SJSA1 (cell line): ENCODE measurements around the gene SLC17A2. TPM values are rescaled to one million over a fixed set of nuclear protein-coding genes. Genes with fewer than 3 reads are reported as not detected.
A peak's percentile ranks its signal among the peaks of the same experiment; 100 is the strongest.

Experiments used
- DNase-seq, 2 experiments: peaks; one replicate each; pipeline ENCODE4 v3.0.0-alpha.2; 2015 to 2020; ENCODE audit warnings: low spot score in 2 of 2, low read depth in 1 of 2
- H3K27ac ChIP-seq: fragments of 250-450 bp; sonication (Bioruptor Pico); 2 replicates; pipeline ENCODE4 v1.5.1; 2020; ENCODE audit warnings: mild to moderate bottlenecking, moderate library complexity
- H3K27me3 ChIP-seq: fragments of 250-450 bp; sonication (Bioruptor Pico); replicated peaks from 2 replicates; pipeline ENCODE4 v1.5.1; 2020; ENCODE audit warnings: mild to moderate bottlenecking, moderate library complexity
- H3K36me3 ChIP-seq: fragments of 250-450 bp; sonication (Bioruptor Pico); 2 replicates; pipeline ENCODE4 v1.5.1; 2020; ENCODE audit warnings: mild to moderate bottlenecking
- H3K4me1 ChIP-seq: fragments of 250-450 bp; sonication (Bioruptor Pico); replicated peaks from 2 replicates; pipeline ENCODE4 v1.6.1; 2021; ENCODE audit warnings: mild to moderate bottlenecking
- H3K4me3 ChIP-seq: fragments of 250-450 bp; sonication (Bioruptor Pico); 2 replicates; pipeline ENCODE4 v1.5.1; 2020; ENCODE audit warnings: mild to moderate bottlenecking
- H3K9me3 ChIP-seq: fragments of 250-450 bp; sonication (Bioruptor Pico); replicated peaks from 2 replicates; pipeline ENCODE4 v1.5.1; 2020; ENCODE audit warnings: mild to moderate bottlenecking
- total RNA-seq: library from RNA; depleted of rRNA; stranded (reverse); fragments of >200 nt; shearing (Covaris generic); gene quantifications from 2 replicates; pipeline ENCODE4 v1.2.3, GENCODE V29; 2014

Gene SLC17A2
- total RNA-seq, 1 experiment from 2014 or later, result not detected

- Histone ChIP-seq H3K36me3 (no peaks in the 10 kb centered on the region), H3K9me3 (no peaks in the 10 kb centered on the region), H3K27ac (no peak overlapping the region), H3K27me3 (no peaks in the 10 kb centered on the region), H3K4me1 (no peaks in the 10 kb centered on the region), H3K4me3 (no peak overlapping the region)
- DNase-seq, result no peak
Observed at GRCh38 chr6:25899123-25899522, 31.4 kb downstream of the SLC17A2 start.

DNA sequence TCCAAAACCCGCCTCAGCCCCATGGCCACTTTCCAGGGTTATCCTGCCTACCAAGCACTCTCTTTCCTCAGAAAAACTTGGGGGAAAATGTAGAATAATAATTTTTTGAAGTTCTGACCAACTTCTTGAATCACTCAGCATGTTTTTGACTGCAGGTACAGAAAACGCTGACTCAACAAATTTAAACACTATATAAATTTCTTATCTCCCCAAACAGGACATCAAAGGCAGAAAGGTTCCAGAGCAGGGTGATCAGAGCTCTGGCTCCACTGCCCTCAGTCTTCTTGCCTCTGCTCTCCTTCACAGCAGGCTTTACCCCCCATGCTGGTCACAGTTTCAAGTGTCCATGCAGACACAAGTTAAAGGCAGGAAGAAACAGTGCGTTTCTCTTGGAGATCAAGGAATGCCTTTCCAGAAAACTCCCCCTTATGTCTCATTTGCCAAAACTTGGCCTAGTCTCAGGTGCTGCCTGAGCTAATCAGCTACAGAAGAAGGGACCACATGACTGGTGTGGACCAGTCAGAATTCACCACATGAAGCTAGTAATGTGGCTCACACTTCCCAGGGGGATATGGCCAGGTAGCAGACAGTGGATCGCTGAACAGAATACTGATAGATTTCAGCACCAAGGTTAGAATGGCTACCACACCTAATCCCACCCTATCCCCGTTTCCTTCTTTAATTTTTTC lies 32.1 kb downstream of the SLC17A2 start:
- no peak for DNase-seq
- Histone ChIP-seq H3K4me3 (no peak overlapping the region), H3K27ac (no peak overlapping the region), H3K36me3 (no peaks in the 10 kb centered on the region), H3K9me3 (no peaks in the 10 kb centered on the region), H3K27me3 (no peaks in the 10 kb centered on the region), H3K4me1 (no peaks in the 10 kb centered on the region)

GRCh38 chr6:25896252-25896651 lies 34.2 kb downstream of the SLC17A2 start:
- Histone ChIP-seq H3K9me3 (no peaks in the 10 kb centered on the region), H3K36me3 (no peaks in the 10 kb centered on the region), H3K27me3 (no peaks in the 10 kb centered on the region), H3K27ac (no peak overlapping the region), H3K4me1 (no peaks in the 10 kb centered on the region), H3K4me3 (no peak overlapping the region)
- no peak for DNase-seq

GRCh38 chr6:25895771-25896170 lies 34.7 kb downstream of the SLC17A2 start:
- DNase-seq, result no peak

DNA sequence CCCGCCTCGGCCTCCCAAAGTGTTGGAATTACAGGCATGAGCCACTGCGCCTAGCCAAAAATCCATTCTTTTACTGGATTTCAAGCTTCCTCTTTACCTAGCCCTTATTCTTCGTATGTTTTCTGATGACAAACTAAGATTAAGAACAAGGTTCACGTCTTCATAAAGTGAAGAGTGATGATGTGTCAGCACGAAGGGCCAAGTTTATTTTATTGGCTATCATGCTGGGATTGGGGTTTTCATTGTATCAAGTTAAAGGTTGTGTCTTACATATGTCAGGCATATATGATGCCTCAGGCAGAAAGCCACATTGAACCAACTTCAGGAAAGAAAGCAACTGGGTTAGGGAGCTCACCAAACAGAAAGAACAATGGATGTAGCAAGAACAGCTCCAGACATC lies 36.7 kb downstream of the SLC17A2 start:
- H3K4me1 ChIP-seq, result no peaks in the 10 kb centered on the region
- H3K9me3 ChIP-seq, result no peaks in the 10 kb centered on the region
- H3K36me3 ChIP-seq, result no peaks in the 10 kb centered on the region
- no peaks in the 10 kb centered on the region for H3K27me3 ChIP-seq
- no peak overlapping the region for H3K27ac ChIP-seq
- DNase-seq, result no peak
- H3K4me3 ChIP-seq, result no peak overlapping the region

More at GRCh38 chr6:25895771-25896170, 34.7 kb downstream of the SLC17A2 start:
- H3K27me3 ChIP-seq, result no peaks in the 10 kb centered on the region
- no peaks in the 10 kb centered on the region for H3K4me1 ChIP-seq
- H3K36me3 ChIP-seq, result no peaks in the 10 kb centered on the region
- no peak overlapping the region for H3K4me3 ChIP-seq
- no peak overlapping the region for H3K27ac ChIP-seq
- H3K9me3 ChIP-seq, result no peaks in the 10 kb centered on the region

DNA sequence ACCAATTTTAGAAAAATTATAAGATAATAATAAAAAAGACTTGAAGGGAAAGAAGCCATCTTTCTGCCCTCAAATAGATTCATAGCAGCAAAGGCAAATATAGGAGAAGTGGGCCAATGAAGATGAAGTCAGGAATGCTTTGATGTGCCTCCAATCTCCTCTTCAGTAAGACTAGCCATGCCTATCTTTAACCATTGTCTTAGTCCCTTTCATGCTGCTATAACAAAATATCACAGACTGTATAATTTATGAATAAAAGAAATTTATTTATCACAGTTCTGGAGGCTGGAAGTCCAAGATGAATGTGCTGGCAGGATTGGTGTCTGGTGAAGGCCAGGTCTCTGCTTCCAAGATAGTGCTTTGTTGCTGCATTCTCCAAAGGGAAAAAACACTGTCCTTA lies 37.6 kb downstream of the SLC17A2 start:
- no peak for DNase-seq
- Histone ChIP-seq H3K36me3 (no peaks in the 10 kb centered on the region), H3K27me3 (no peaks in the 10 kb centered on the region), H3K9me3 (no peaks in the 10 kb centered on the region), H3K4me1 (no peaks in the 10 kb centered on the region), H3K4me3 (no peak overlapping the region), H3K27ac (no peak overlapping the region)

DNA sequence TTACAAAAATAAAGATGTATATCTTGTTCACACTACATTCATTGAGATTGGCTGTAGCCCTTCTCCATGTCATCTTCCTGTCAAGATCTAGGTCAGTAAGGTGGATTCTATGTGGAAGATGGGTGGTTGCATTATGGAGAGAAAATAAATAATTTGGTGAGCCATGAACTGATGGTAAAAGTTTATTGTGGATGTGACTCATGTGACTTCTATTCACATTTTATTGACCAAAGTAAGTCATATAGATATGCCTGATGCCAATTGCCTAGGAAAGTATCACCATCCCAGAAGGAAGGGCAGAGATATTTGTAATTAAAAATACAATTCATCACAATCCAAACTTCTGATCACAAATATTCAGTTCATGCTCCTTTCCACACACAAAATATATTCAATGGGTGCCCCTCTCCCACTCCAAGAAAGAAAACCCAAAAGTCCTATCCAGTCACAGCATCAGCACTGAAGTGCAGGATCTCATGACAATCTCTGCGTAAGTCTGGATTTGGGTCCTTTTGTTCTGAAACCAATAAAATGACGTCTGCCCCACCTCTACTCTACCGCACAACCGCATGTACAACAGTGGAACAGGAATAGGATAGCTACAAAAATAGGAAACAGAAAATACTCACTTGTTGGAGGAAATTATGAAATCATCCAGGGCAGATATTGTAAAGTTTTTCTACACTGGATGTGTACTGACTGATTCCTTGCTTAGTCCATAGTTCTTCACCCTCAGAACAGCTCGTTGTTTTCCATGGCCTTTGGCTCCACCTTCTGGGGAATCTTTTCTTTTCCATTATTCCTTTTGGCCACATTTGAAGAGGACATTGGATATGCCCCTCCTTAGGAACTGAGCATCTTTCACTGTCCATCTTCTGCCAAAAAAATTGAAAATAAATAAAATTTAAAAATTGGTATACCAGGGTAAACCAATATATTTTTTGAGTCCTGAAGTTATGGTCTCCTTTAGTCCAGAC lies 40.3 kb downstream of the SLC17A2 start:
- Histone ChIP-seq H3K27ac (no peak overlapping the region), H3K9me3 (no peaks in the 10 kb centered on the region), H3K36me3 (no peaks in the 10 kb centered on the region), H3K4me3 (no peak overlapping the region), H3K4me1 (no peaks in the 10 kb centered on the region), H3K27me3 (no peaks in the 10 kb centered on the region)
- peak in 1 of 2 experiments; percentile 34 for DNase-seq

GRCh38 chr6:25888626-25889025 lies 41.9 kb downstream of the SLC17A2 start:
- Histone ChIP-seq H3K4me3 (no peak overlapping the region), H3K27ac (no peak overlapping the region), H3K9me3 (no peaks in the 10 kb centered on the region), H3K4me1 (no peaks in the 10 kb centered on the region), H3K27me3 (0 out of 2 replicates have a peak, but pooled peaks cover 3% of the 10 kb centered on the region), H3K36me3 (no peaks in the 10 kb centered on the region)
- no peak for DNase-seq

GRCh38 chr6:25886066-25886465 lies 44.4 kb downstream of the SLC17A2 start:
- Histone ChIP-seq H3K4me1 (no peaks in the 10 kb centered on the region), H3K27ac (no peak overlapping the region), H3K9me3 (no peaks in the 10 kb centered on the region), H3K36me3 (no peaks in the 10 kb centered on the region), H3K27me3 (0 out of 2 replicates have a peak, but pooled peaks cover 3% of the 10 kb centered on the region), H3K4me3 (no peak overlapping the region)
- no peak for DNase-seq

DNA sequence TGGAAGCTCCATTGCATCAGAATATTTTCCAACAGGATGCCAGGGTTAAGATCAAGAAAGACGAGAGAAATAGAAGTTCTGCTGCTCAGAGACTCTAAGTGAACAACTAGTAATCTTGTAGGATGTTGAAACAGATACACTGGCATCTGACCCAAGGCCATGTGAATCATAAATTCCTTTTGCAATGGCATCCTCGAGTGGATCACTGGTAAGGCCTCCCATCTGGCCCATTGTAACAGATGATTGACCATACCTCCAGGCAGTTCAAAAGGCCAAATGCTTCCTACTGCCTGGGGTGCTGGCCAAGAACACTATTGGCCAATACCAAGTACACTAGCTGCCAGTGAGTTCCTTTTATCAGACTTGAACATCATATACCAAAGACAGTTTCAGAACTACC lies 46.5 kb downstream of the SLC17A2 start:
- Histone ChIP-seq H3K4me3 (no peak overlapping the region), H3K27ac (no peak overlapping the region), H3K27me3 (0 out of 2 replicates have a peak, but pooled peaks cover 3% of the 10 kb centered on the region), H3K4me1 (no peaks in the 10 kb centered on the region), H3K36me3 (no peaks in the 10 kb centered on the region), H3K9me3 (no peaks in the 10 kb centered on the region)
- no peak for DNase-seq

DNA sequence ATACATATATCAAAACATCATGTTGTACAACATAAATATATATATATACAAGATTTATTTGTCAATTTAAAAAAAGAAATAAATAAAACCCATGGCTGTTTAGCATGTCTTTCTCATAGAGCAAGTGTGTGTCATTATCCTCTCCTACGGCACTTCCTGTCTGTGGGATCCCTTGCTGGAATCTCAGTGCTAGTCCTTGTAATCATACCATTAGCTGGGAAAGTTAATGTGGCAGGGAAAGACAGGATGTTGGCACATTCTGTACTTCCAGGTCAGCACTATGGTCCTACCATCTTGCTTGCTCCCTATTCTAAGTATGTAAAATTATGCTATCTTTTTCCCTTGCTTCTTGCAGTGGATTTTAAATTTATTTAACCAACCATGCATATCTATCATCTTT lies 47.0 kb downstream of the SLC17A2 start:
- no peak for DNase-seq
- Histone ChIP-seq H3K36me3 (no peaks in the 10 kb centered on the region), H3K4me1 (no peaks in the 10 kb centered on the region), H3K9me3 (no peaks in the 10 kb centered on the region), H3K27ac (no peak overlapping the region), H3K4me3 (no peak overlapping the region), H3K27me3 (0 out of 2 replicates have a peak, but pooled peaks cover 3% of the 10 kb centered on the region)

GRCh38 chr6:25882051-25882496 lies 48.4 kb downstream of the SLC17A2 start:
- DNase-seq, result no peak
- Histone ChIP-seq H3K4me3 (no peak overlapping the region), H3K36me3 (no peaks in the 10 kb centered on the region), H3K27me3 (0 out of 2 replicates have a peak, but pooled peaks cover 3% of the 10 kb centered on the region), H3K9me3 (no peaks in the 10 kb centered on the region), H3K27ac (no peak overlapping the region), H3K4me1 (no peaks in the 10 kb centered on the region)

GRCh38 chr6:25880601-25881000 lies 49.9 kb downstream of the SLC17A2 start:
- DNase-seq, result no peak
- H3K27ac ChIP-seq, result no peak overlapping the region
- H3K4me3 ChIP-seq, result no peak overlapping the region

More at GRCh38 chr6:25880601-25881000, 49.9 kb downstream of the SLC17A2 start:
- H3K4me1 ChIP-seq, result no peaks in the 10 kb centered on the region
- H3K9me3 ChIP-seq, result no peaks in the 10 kb centered on the region
- H3K36me3 ChIP-seq, result no peaks in the 10 kb centered on the region
- 0 out of 2 replicates have a peak, but pooled peaks cover 3% of the 10 kb centered on the region for H3K27me3 ChIP-seq
